HepG2 (cell line): ENCODE results near the gene HEATR5B. TPM values are rescaled to one million over a fixed set of nuclear protein-coding genes. Genes with fewer than 3 reads are reported as not detected.

Source experiments
- CENPX ChIP-seq: sonication (generic); formaldehyde crosslinking; IDR thresholded peaks from 2 replicates; pipeline ENCODE4 v1.9.0; 2021; ENCODE audit warnings: mild to moderate bottlenecking, missing genetic modification reagents, moderate library complexity
- DNMT3B ChIP-seq: conservative IDR thresholded peaks from 2 replicates; pipeline ENCODE4 v1.6.1; 2016; ENCODE audit warnings: missing biosample characterization, control low read depth
- ETV5 ChIP-seq: IDR thresholded peaks from 2 replicates; pipeline ENCODE4 v1.6.1; 2018; ENCODE audit warnings: missing biosample characterization, missing genetic modification reagents, inconsistent platforms, borderline replicate concordance
- FOXO1 ChIP-seq: sonication (generic); formaldehyde crosslinking; IDR thresholded peaks from 2 replicates; pipeline ENCODE4 v1.4.0; 2020; ENCODE audit warnings: missing genetic modification reagents
- HDAC2 ChIP-seq: sonication (generic); formaldehyde crosslinking; IDR thresholded peaks from 2 replicates; pipeline ENCODE4 v1.4.0; 2020; ENCODE audit warnings: missing genetic modification reagents
- KDM3A ChIP-seq: IDR thresholded peaks from 2 replicates; pipeline ENCODE4 v1.6.1; 2018; ENCODE audit warnings: low read depth, missing compliant biosample characterization
- KDM6A ChIP-seq: IDR thresholded peaks from 2 replicates; pipeline ENCODE4 v1.6.1; 2016; ENCODE audit warnings: low read depth
- MAFK ChIP-seq, 2 experiments: IDR thresholded peaks in 1 of 2; conservative IDR thresholded peaks in 1 of 2; 2 replicates each; pipeline ENCODE4 v1.6.1; 2011; ENCODE audit warnings: improper control_type of control experiment in 2 of 2, low read length in 2 of 2
- NFE2L2 ChIP-seq: fragments of 150-350 bp; IDR thresholded peaks from 2 replicates; pipeline ENCODE4 v1.6.1; 2014; ENCODE audit warnings: low read length
- RNF2 ChIP-seq: fragments of 450-650 bp; conservative IDR thresholded peaks from 2 replicates; pipeline ENCODE4 v1.6.1; 2016; ENCODE audit warnings: low read depth
- SMARCC2 ChIP-seq: fragments of 450-650 bp; IDR thresholded peaks from 2 replicates; pipeline ENCODE4 v1.6.1; 2017; ENCODE audit warnings: antibody characterized with exemption, mild to moderate bottlenecking
- SP1 ChIP-seq, 2 experiments: fragments of 450-650 bp in 1 of 2; sonication (generic) in 1 of 2; formaldehyde crosslinking in 1 of 2; IDR thresholded peaks; 2 replicates each; pipeline versions ENCODE4 v1.4.0 to v1.6.1; 2016 to 2020; ENCODE audit warnings: missing genetic modification reagents in 1 of 2
- ZBTB20 ChIP-seq: sonication (generic); formaldehyde crosslinking; IDR thresholded peaks from 2 replicates; pipeline ENCODE4 v1.8.1; 2023; ENCODE audit warnings: missing genetic modification reagents, low read depth, mild to moderate bottlenecking, borderline replicate concordance
- ZBTB21 ChIP-seq: sonication (generic); formaldehyde crosslinking; IDR thresholded peaks from 2 replicates; pipeline ENCODE4 v1.4.0; 2020; ENCODE audit warnings: missing genetic modification reagents
- ZNF10 ChIP-seq: sonication (generic); formaldehyde crosslinking; IDR thresholded peaks from 2 replicates; pipeline ENCODE4 v1.4.0; 2020; ENCODE audit warnings: mild to moderate bottlenecking, low read depth, missing genetic modification reagents, borderline replicate concordance
- ZNF331 ChIP-seq: sonication (generic); formaldehyde crosslinking; IDR thresholded peaks from 2 replicates; pipeline ENCODE4 v1.4.0; 2020; ENCODE audit warnings: missing genetic modification reagents
- ZNF577 ChIP-seq: sonication (generic); formaldehyde crosslinking; IDR thresholded peaks from 2 replicates; pipeline ENCODE4 v1.4.0; 2020; ENCODE audit warnings: mild to moderate bottlenecking, low read depth, missing genetic modification reagents, borderline replicate concordance
- ZSCAN20 ChIP-seq: sonication (generic); formaldehyde crosslinking; IDR thresholded peaks from 2 replicates; pipeline ENCODE4 v1.4.0; 2020; ENCODE audit warnings: missing genetic modification reagents, mild to moderate bottlenecking, borderline replicate concordance
- polyA plus RNA-seq, 8 experiments: library from polyadenylated mRNA; depleted of rRNA in 3 of 8; stranded (reverse) in 7 of 8; unstranded in 1 of 8; fragments of >200 nt; fragmentation: Illumina TruSeq in 4 of 8; extraction: Trizol in 4 of 8; gene quantifications; 2 replicates each; pipeline versions ENCODE4 v1.2.1 to v1.2.3, GENCODE V29; 2011 to 2016; ENCODE audit warnings: low read depth in 4 of 8, missing spikeins in 1 of 8, mixed read lengths in 1 of 8; ENCODE audit not compliant: insufficient read depth in 1 of 8
- total RNA-seq, 5 experiments: library from RNA; depleted of rRNA; stranded (reverse); fragments of >200 nt; fragmentation: Illumina TruSeq; extraction: Trizol; gene quantifications; 2 replicates each; pipeline ENCODE4 v1.2.3, GENCODE V29; 2016; ENCODE audit warnings: low read depth in 1 of 5
- TF ChIP-seq, protein P1 (sequence below): sonication (generic); formaldehyde crosslinking; IDR thresholded peaks from 2 replicates; pipeline ENCODE4 v1.5.1; 2020; ENCODE audit warnings: mild to moderate bottlenecking, missing genetic modification reagents, borderline replicate concordance
- TF ChIP-seq, protein P2 (sequence below): sonication (generic); formaldehyde crosslinking; IDR thresholded peaks from 2 replicates; pipeline ENCODE4 v1.4.0; 2020; ENCODE audit warnings: missing genetic modification reagents, borderline replicate concordance
- TF ChIP-seq, protein P3 (sequence below): sonication (generic); formaldehyde crosslinking; IDR thresholded peaks from 2 replicates; pipeline ENCODE4 v1.5.0; 2020; ENCODE audit warnings: missing genetic modification reagents

Gene HEATR5B
- total and polyA plus RNA-seq, 2 of the 13 experiments (the other 11 are each of a cell fraction or from before 2014, with no cell fraction given) = 12.7 to 16.3 TPM

DNA sequence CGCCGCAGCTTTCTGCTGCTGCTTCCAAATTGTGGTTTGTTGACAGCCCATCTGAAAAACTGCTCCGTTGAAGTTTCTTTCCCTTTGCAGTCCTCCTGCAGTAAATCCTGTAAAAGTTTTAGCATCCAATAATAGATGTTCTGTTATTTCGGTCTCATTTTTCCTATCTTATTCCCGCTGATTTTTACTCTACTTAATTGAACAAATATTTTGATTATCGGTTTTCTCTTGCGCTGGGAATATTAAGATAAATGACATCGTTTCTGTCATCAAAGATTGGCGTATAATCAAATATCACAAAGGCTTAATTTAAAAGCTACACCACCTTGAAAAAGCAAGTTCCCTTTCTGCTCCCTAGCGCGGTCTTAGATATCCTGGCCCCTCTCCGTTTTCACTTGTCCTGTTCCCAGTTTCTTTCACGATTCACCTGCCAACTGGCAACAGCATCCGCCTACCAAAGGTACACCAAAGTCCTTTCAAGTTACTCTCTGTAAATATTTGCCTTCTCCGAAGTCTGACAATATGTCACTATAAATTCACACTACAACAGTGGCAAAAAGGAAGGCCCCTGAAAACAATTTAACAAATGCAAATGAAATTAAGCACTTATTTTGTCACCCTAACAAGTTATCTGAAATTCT lies 116.8 kb downstream of the HEATR5B start (continued):
- TF ChIP-seq DNMT3B (CRISPR knock-in tag) (0 out of 2 replicates have a peak, but pooled peaks have one; percentile 58), ZNF577 (0 out of 2 replicates have a peak, but pooled peaks have one; percentile 8), KDM6A (CRISPR knock-in tag) (peak; percentile 30; the same call in 1 of the 2 replicates), HDAC2 (CRISPR knock-in tag) (0 out of 2 replicates have a peak, but pooled peaks have one; percentile 50), ZNF10 (CRISPR knock-in tag) (no peak), ETV5 (peak; percentile 66; the same call in 1 of the 2 replicates), FOXO1 (CRISPR knock-in tag) (0 out of 2 replicates have a peak, but pooled peaks have one; percentile 10), ZBTB20 (no peak), CENPX (CRISPR knock-in tag) (no peak), ZNF331 (0 out of 2 replicates have a peak, but pooled peaks have one; percentile 14), ZBTB21 (CRISPR knock-in tag) (no peak), KDM3A (CRISPR knock-in tag) (no peak), NFE2L2 (no peak), SP1 (IDR thresholded peaks at IDR 0.05) (no peak), SP1 (CRISPR knock-in tag; IDR thresholded peaks at IDR 0.05) (peak; percentile 12; the same call in 1 of the 2 replicates), RNF2 (no peak), SMARCC2 (no peak), MAFK (conservative IDR thresholded peaks at IDR 0.05 in 1 of 2, IDR thresholded peaks at IDR 0.05 in 1 of 2; ENCODE audit: low read length in 2 of 2) (no peak), ZSCAN20 (CRISPR knock-in tag) (no peak)
- TF ChIP-seq, protein P1, sequence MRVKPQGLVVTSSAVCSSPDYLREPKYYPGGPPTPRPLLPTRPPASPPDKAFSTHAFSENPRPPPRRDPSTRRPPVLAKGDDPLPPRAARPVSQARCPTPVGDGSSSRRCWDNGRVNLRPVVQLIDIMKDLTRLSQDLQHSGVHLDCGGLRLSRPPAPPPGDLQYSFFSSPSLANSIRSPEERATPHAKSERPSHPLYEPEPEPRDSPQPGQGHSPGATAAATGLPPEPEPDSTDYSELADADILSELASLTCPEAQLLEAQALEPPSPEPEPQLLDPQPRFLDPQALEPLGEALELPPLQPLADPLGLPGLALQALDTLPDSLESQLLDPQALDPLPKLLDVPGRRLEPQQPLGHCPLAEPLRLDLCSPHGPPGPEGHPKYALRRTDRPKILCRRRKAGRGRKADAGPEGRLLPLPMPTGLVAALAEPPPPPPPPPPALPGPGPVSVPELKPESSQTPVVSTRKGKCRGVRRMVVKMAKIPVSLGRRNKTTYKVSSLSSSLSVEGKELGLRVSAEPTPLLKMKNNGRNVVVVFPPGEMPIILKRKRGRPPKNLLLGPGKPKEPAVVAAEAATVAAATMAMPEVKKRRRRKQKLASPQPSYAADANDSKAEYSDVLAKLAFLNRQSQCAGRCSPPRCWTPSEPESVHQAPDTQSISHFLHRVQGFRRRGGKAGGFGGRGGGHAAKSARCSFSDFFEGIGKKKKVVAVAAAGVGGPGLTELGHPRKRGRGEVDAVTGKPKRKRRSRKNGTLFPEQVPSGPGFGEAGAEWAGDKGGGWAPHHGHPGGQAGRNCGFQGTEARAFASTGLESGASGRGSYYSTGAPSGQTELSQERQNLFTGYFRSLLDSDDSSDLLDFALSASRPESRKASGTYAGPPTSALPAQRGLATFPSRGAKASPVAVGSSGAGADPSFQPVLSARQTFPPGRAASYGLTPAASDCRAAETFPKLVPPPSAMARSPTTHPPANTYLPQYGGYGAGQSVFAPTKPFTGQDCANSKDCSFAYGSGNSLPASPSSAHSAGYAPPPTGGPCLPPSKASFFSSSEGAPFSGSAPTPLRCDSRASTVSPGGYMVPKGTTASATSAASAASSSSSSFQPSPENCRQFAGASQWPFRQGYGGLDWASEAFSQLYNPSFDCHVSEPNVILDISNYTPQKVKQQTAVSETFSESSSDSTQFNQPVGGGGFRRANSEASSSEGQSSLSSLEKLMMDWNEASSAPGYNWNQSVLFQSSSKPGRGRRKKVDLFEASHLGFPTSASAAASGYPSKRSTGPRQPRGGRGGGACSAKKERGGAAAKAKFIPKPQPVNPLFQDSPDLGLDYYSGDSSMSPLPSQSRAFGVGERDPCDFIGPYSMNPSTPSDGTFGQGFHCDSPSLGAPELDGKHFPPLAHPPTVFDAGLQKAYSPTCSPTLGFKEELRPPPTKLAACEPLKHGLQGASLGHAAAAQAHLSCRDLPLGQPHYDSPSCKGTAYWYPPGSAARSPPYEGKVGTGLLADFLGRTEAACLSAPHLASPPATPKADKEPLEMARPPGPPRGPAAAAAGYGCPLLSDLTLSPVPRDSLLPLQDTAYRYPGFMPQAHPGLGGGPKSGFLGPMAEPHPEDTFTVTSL (CRISPR knock-in tag) = peak; percentile 60; the same call in 1 of the 2 replicates
- TF ChIP-seq, protein P2, sequence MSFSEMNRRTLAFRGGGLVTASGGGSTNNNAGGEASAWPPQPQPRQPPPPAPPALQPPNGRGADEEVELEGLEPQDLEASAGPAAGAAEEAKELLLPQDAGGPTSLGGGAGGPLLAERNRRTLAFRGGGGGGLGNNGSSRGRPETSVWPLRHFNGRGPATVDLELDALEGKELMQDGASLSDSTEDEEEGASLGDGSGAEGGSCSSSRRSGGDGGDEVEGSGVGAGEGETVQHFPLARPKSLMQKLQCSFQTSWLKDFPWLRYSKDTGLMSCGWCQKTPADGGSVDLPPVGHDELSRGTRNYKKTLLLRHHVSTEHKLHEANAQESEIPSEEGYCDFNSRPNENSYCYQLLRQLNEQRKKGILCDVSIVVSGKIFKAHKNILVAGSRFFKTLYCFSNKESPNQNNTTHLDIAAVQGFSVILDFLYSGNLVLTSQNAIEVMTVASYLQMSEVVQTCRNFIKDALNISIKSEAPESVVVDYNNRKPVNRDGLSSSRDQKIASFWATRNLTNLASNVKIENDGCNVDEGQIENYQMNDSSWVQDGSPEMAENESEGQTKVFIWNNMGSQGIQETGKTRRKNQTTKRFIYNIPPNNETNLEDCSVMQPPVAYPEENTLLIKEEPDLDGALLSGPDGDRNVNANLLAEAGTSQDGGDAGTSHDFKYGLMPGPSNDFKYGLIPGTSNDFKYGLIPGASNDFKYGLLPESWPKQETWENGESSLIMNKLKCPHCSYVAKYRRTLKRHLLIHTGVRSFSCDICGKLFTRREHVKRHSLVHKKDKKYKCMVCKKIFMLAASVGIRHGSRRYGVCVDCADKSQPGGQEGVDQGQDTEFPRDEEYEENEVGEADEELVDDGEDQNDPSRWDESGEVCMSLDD (CRISPR knock-in tag) = 0 out of 2 replicates have a peak, but pooled peaks have one; percentile 21
- TF ChIP-seq, protein P3, sequence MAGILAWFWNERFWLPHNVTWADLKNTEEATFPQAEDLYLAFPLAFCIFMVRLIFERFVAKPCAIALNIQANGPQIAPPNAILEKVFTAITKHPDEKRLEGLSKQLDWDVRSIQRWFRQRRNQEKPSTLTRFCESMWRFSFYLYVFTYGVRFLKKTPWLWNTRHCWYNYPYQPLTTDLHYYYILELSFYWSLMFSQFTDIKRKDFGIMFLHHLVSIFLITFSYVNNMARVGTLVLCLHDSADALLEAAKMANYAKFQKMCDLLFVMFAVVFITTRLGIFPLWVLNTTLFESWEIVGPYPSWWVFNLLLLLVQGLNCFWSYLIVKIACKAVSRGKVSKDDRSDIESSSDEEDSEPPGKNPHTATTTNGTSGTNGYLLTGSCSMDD (CRISPR knock-in tag) = no peak
